Nephron progenitor cell (in vitro differentiated cells): ENCODE measurements around the gene APBB1.
A peak's percentile ranks its signal among the peaks of the same experiment; 100 is the strongest.

Experiments used
- DNase-seq: peaks from one replicate; pipeline ENCODE4 v3.0.0; 2021
- H3K27ac Mint-ChIP-seq: 2 replicates; pipeline ENCODE4 v1.8.0; 2021; ENCODE audit warnings: mild to moderate bottlenecking, moderate library complexity, mixed read lengths
- H3K27me3 Mint-ChIP-seq: 2 replicates; pipeline ENCODE4 v1.8.0; 2021; ENCODE audit warnings: mild to moderate bottlenecking, low read depth, mixed read lengths; ENCODE audit not compliant: poor library complexity
- H3K36me3 Mint-ChIP-seq: 2 replicates; pipeline ENCODE4 v1.8.0; 2021; ENCODE audit warnings: low read depth, mixed read lengths
- H3K4me1 Mint-ChIP-seq: 2 replicates; pipeline ENCODE4 v1.8.0; 2021; ENCODE audit warnings: mixed read lengths
- H3K4me3 Mint-ChIP-seq: 2 replicates; pipeline ENCODE4 v1.8.0; 2021; ENCODE audit warnings: mild to moderate bottlenecking, moderate library complexity, mixed read lengths
- H3K9me3 Mint-ChIP-seq: 2 replicates; pipeline ENCODE4 v1.8.0; 2021; ENCODE audit warnings: mild to moderate bottlenecking, moderate library complexity, mixed read lengths
- TF ChIP-seq, protein P1 (sequence below): fragments of 200-600 bp; sonication (generic); IDR thresholded peaks from 2 replicates; pipeline ENCODE4 v1.5.0; 2021; ENCODE audit warnings: antibody characterized with exemption

APBB1 gene

DNA sequence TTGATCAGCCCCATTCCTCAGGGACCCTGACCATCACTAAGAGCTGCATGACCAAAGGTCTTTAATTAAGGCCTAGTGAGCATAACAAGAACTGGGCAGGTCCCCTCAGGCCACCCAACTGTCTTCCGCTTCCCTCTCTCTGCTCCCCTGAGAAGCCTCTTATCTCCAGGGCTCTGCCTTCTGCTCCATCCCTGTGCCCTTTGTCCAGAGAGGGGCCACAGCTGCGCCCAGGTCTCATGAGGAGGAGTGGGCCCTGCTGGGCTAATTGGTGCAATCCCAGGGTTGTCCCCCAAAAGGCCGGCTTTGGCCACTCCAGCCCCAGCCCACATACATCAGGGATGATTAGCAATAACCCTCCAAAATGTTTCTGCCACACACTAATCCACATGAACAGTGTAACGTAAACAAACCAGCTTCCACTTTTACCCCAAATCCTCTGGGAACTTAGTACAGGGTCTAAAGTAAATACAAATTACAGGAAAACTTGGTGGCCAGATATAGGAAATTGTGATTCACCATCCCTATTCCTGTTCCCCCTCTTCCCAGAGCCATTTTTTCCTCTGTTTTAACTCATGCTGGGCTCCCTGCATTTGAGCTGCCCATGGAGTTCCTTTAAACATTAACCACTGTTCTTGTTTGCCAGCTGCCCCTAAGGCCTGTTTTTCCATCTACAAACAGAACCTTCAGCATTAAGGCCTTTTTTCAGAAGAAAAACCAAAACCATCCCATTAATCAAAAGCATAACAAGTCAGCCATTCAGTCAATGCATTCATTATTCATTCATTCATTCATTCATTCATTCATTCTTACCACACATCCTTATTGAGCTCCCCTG lies 64.0 kb downstream of the APBB1 start:
- no peak for DNase-seq
- Mint-ChIP-seq H3K36me3 (no peaks in the 10 kb centered on the region), H3K4me3 (no peak overlapping the region), H3K4me1 (peaks cover 10% of the 10 kb centered on the region), H3K9me3 (no peaks in the 10 kb centered on the region), H3K27me3 (peaks cover 13% of the 10 kb centered on the region), H3K27ac (no peak overlapping the region)
- TF ChIP-seq, protein P1, sequence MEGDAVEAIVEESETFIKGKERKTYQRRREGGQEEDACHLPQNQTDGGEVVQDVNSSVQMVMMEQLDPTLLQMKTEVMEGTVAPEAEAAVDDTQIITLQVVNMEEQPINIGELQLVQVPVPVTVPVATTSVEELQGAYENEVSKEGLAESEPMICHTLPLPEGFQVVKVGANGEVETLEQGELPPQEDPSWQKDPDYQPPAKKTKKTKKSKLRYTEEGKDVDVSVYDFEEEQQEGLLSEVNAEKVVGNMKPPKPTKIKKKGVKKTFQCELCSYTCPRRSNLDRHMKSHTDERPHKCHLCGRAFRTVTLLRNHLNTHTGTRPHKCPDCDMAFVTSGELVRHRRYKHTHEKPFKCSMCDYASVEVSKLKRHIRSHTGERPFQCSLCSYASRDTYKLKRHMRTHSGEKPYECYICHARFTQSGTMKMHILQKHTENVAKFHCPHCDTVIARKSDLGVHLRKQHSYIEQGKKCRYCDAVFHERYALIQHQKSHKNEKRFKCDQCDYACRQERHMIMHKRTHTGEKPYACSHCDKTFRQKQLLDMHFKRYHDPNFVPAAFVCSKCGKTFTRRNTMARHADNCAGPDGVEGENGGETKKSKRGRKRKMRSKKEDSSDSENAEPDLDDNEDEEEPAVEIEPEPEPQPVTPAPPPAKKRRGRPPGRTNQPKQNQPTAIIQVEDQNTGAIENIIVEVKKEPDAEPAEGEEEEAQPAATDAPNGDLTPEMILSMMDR, result no peak

DNA sequence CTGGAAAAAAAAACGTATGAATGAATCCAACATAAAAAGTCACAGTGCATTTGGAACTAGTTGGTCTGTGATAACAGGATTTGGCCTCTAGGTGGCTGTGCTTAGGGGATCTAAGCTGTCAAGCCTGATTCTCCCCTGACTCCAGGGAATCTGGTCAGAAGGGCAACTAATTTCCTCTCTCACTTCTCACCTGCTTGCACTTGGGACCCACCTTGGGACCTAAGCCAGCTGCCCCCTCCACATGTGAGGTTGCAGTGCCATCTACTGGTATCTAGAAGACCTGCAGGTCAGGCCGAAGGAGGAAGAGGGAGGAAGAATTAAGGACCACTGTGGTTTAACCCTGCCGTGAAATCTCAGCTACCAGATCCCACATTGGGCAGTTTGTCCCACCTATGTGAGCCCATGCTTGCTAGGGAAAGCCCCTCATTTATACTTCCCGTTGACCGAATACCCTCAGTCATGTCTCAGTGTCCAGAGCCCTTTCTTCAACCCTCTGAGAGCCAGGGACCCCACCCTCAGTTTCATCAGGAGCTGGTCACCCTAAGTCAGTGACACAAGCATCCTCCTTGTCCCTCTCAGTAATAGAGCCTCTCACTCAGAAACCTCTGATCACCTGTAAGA lies 65.4 kb downstream of the APBB1 start:
- peak; percentile 63 for DNase-seq
- Mint-ChIP-seq H3K4me1 (peaks cover 10% of the 10 kb centered on the region), H3K36me3 (no peaks in the 10 kb centered on the region), H3K27ac (no peak overlapping the region), H3K9me3 (no peaks in the 10 kb centered on the region), H3K4me3 (no peak overlapping the region), H3K27me3 (peaks cover 13% of the 10 kb centered on the region)
- TF ChIP-seq, protein P1, result peak; percentile 92

DNA sequence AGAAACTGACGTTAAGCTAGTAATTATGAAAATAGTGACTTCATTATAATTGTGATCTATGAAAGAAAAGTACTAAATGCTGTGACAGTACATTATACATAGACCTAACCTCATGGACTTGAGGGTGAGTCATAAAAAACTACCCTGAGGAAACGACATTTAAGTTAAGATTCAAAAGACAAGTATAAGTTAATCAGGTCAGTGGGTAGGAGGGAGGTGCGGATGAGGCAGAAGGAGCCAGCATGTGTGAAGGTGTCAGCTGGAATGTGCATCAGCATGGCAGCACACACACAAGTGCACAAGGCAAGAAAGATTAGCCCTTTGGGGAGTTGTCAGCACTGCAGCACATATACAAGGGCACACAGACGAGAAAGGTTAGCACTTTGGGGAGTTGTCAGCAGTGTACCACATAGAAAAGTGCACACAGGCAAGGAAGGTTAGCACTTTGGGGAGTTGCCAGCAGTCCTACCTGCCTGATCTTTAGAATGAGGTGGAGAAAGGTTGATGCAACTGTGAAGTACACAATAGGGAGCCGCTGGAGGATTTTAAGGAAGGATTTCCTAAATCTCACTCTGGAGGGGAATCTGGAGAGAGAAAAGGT lies 67.0 kb downstream of the APBB1 start:
- no peak for DNase-seq
- no peaks in the 10 kb centered on the region for H3K36me3 Mint-ChIP-seq
- TF ChIP-seq, protein P1, result no peak
- H3K4me3 Mint-ChIP-seq, result no peak overlapping the region
- peaks cover 16% of the 10 kb centered on the region for H3K27me3 Mint-ChIP-seq
- H3K4me1 Mint-ChIP-seq, result peaks cover 5% of the 10 kb centered on the region
- H3K27ac Mint-ChIP-seq, result no peak overlapping the region
- peaks cover 2% of the 10 kb centered on the region for H3K9me3 Mint-ChIP-seq

DNA sequence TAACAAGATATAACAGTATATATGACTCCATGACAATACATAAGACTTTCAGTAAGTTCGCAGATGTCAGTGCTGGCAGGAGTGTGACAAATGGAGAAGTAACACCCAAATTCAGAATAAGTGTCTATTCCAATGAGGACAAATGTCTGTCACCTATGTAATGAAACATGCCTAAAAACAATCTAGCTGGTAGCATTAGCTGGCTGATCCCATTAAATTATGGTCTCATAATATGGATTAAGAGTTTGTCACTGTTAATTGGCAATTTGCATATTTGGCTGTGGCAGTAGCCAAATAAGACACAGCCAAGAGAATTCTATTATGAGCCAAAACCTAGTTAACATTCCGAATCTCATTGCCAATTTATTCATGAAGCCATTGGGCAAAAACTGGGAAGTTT lies 68.4 kb downstream of the APBB1 start:
- Mint-ChIP-seq H3K36me3 (no peaks in the 10 kb centered on the region), H3K27ac (no peak overlapping the region), H3K27me3 (peaks cover 16% of the 10 kb centered on the region), H3K4me3 (no peak overlapping the region), H3K4me1 (no peaks in the 10 kb centered on the region), H3K9me3 (peaks cover 3% of the 10 kb centered on the region)
- DNase-seq, result no peak
- TF ChIP-seq, protein P1, result no peak

DNA sequence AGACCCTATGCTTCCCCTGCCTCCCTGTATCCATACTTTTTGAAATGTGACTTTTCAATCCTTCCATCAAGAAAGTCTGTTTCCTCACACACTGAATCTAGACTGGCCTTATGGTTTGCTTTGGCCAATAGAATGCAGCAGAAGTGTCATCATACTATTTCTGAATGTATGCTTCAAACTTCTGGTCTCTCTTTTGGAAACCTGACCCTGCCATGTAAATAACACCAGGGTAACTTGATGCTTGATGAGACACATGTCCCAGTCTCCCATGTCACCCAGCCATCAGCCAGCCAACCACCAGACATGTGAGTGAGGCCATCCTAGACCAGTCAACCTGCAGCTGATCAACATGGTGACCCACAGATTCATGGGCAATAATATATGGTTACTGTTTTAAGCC lies 68.9 kb downstream of the APBB1 start:
- Mint-ChIP-seq H3K27me3 (peaks cover 16% of the 10 kb centered on the region), H3K4me1 (no peaks in the 10 kb centered on the region), H3K4me3 (no peak overlapping the region), H3K27ac (no peak overlapping the region), H3K9me3 (peaks cover 3% of the 10 kb centered on the region), H3K36me3 (no peaks in the 10 kb centered on the region)
- no peak for DNase-seq
- TF ChIP-seq, protein P1, result no peak
